HG03175 (cell line): ENCODE results near the gene TEAD4.

Experiments
- ATAC-seq: cut with Tn5 transposase; IDR thresholded peaks from one replicate; pipeline ENCODE4 v1.9.1; 2021; ENCODE audit warnings: mild to moderate bottlenecking, moderate library complexity; ENCODE audit not compliant: unreplicated experiment

The TEAD4 gene

GRCh38 chr12:2959192-2959504 lies at the start of gene TEAD4:
Gene TEAD4, plus strand, starts transcription at chr12:2959397.
- no peak for ATAC-seq

GRCh38 chr12:2912216-2912575 lies 47.0 kb upstream of the TEAD4 start:
- no peak for ATAC-seq

GRCh38 chr12:2919249-2919648 lies 39.9 kb upstream of the TEAD4 start:
- ATAC-seq, result no peak

GRCh38 chr12:2922329-2922728 lies 36.9 kb upstream of the TEAD4 start:
- ATAC-seq, result no peak

DNA sequence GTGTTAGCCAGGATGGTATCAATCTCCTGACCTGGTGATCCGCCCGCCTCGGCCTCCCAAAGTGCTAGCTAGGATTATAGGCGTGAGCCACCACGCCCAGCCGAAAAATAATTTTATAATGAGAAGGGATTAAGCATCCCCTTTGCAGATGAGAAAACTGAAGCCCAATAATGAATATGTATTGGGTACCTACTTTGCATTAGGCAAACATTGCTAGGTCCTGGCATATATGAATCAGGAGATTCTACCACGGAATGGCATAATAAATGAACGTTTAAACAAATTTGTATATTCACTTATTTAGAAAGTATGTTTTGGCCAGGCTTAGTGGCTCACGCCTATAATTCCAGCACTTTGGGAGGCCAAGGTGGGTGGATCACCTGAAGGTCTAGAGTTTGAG lies 36.1 kb upstream of the TEAD4 start:
- ATAC-seq, result no peak

GRCh38 chr12:2924019-2924418 lies 35.2 kb upstream of the TEAD4 start:
- no peak for ATAC-seq

GRCh38 chr12:2925322-2925995 lies 33.7 kb upstream of the TEAD4 start:
- ATAC-seq, result no peak

GRCh38 chr12:2930865-2931264 lies 28.3 kb upstream of the TEAD4 start:
- ATAC-seq, result no peak

- no peak for ATAC-seq
Observed at GRCh38 chr12:2933586-2933985, 25.6 kb upstream of the TEAD4 start.

GRCh38 chr12:2934371-2934770 lies 24.8 kb upstream of the TEAD4 start:
- ATAC-seq, result no peak

- ATAC-seq, result no peak
Observed at GRCh38 chr12:2936301-2936700, 22.9 kb upstream of the TEAD4 start.

DNA sequence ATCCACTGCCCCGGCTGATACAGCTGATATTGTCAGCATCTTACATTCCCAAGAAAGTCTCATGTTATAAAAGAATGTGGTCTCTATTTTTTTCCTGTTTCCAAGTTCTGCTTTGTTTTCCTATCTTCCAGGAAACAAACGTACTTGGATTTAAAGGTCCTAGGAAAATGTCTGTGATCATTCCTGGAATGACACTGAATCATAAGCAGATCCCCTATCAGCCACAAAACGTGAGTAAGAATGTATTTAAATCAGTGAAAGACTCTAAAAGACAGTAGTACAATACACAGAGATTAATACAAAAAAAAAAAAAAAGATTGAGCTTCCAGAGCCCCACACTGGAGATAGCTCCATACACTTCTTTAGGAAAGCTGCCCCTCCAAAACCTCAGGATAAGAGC lies 21.7 kb upstream of the TEAD4 start:
- no peak for ATAC-seq

- ATAC-seq, result no peak
Observed at GRCh38 chr12:2939191-2939590, 20.0 kb upstream of the TEAD4 start.

- no peak for ATAC-seq
Observed at GRCh38 chr12:2940564-2940963, 18.6 kb upstream of the TEAD4 start.

- ATAC-seq, result no peak
Observed at GRCh38 chr12:2941524-2941923, 17.7 kb upstream of the TEAD4 start.

- ATAC-seq, result no peak
Observed at GRCh38 chr12:2944401-2945047, 14.7 kb upstream of the TEAD4 start.

DNA sequence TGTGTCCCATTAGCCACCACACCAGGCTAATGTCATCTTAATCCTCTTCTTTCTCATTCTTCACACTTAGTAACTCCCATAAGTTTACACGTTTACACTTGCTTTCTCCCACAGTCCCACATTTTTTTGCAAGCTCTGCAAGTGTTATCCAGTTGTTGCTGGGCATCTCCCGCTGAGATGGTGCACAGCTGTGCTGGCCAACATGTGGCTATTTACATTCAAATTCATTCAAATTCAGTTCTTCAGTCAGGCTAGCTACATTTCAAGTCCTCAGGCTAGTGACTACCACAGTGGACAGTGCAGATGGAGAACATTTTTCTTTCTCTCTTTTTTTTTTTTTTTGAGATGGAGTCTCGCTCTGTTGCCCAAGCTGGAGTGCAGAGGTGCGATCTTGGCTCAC lies 9.8 kb upstream of the TEAD4 start:
- ATAC-seq, result no peak

- ATAC-seq, result no peak
Observed at GRCh38 chr12:2955888-2956287, 3.3 kb upstream of the TEAD4 start.

- no peak for ATAC-seq
Observed at GRCh38 chr12:2957816-2958431, 1.3 kb upstream of the TEAD4 start.

- ATAC-seq, result no peak
Observed at GRCh38 chr12:2958432-2959191, 585 bp upstream of the TEAD4 start.

- no peak for ATAC-seq
Observed at GRCh38 chr12:2959505-2960389, 550 bp downstream of the TEAD4 start.
